ENCODE measurements around the gene ARFGAP1. TPM values are rescaled to one million over a fixed set of nuclear protein-coding genes. Genes with fewer than 3 reads are reported as not detected.

The ARFGAP1 gene
- total RNA-seq, 2 donors from 2014 or later, result 52.7 to 162 TPM

- Histone ChIP-seq H3K9me3 (no peaks in the 10 kb centered on the region), H3K4me3 (no peak overlapping the region), H3K27me3 (peaks cover 0 to 19% of the 10 kb centered on the region in 2 donors), H3K27ac (no peak overlapping the region), H3K4me1 (peaks cover 12% of the 10 kb centered on the region), H3K36me3 (replicated peaks in 1 of 2; ENCODE audit: insufficient read depth in 1 of 2, low read depth in 2 of 2) (no peaks in the 10 kb centered on the region)
- ATAC-seq (no peak), DNase-seq (no peak)
- TF ChIP-seq CTCF (IDR thresholded peaks at IDR 0.05), result no peak
- no peak for TF ChIP-seq POLR2A (IDR thresholded peaks at IDR 0.05)
- intact Hi-C loops (cut with DNase I), result no loop called here
- WGBS, 2 donors, result 76 to 81% methylated on average over 12 to 13 of the region's 13 CpGs
These were observed 15.0 kb upstream of the ARFGAP1 start for GRCh38 chr20:63257629-63258028.

- Histone ChIP-seq H3K9me3 (no peaks in the 10 kb centered on the region), H3K36me3 (replicated peaks in 1 of 2; ENCODE audit: insufficient read depth in 1 of 2, low read depth in 2 of 2) (no peaks in the 10 kb centered on the region), H3K27ac (no peak overlapping the region), H3K27me3 (peaks cover 0 to 19% of the 10 kb centered on the region in 2 donors), H3K4me3 (no peak overlapping the region), H3K4me1 (peaks cover 5% of the 10 kb centered on the region)
- no peak for TF ChIP-seq CTCF (IDR thresholded peaks at IDR 0.05)
- no peak for TF ChIP-seq POLR2A (IDR thresholded peaks at IDR 0.05)
- no peak for DNase-seq
- ATAC-seq, result no peak
- intact Hi-C loops (cut with DNase I), result no loop called here
- WGBS, 2 donors, result 38 to 43% methylated on average over 7 to 8 of the region's 8 CpGs
These were observed 13.8 kb upstream of the ARFGAP1 start for GRCh38 chr20:63258781-63259180.

GRCh38 chr20:63259734-63260460, 12.7 kb upstream of the ARFGAP1 start:
- Histone ChIP-seq H3K9me3 (no peaks in the 10 kb centered on the region), H3K4me1 (no peaks in the 10 kb centered on the region), H3K4me3 (no peak overlapping the region), H3K36me3 (replicated peaks in 1 of 2; ENCODE audit: insufficient read depth in 1 of 2, low read depth in 2 of 2) (no peaks in the 10 kb centered on the region), H3K27ac (no peak overlapping the region), H3K27me3 (peaks cover 0 to 10% of the 10 kb centered on the region in 2 donors)
- TF ChIP-seq CTCF (IDR thresholded peaks at IDR 0.05), result no peak
- TF ChIP-seq POLR2A (IDR thresholded peaks at IDR 0.05), result no peak
- 49 to 57% methylated on average over 9 to 20 of the region's 25 CpGs for WGBS, 2 donors
- ATAC-seq, result no peak
- DNase-seq, result no peak
- intact Hi-C loops (cut with DNase I), result no loop called here

- 72% methylated on average over 15 of the region's 15 CpGs; no CpG with 5 or more reads in 1 of the 2 donors for WGBS, 2 donors
- Histone ChIP-seq H3K36me3 (replicated peaks in 1 of 2; ENCODE audit: insufficient read depth in 1 of 2, low read depth in 2 of 2) (no peaks in the 10 kb centered on the region), H3K9me3 (no peaks in the 10 kb centered on the region), H3K4me1 (no peaks in the 10 kb centered on the region), H3K27ac (no peak overlapping the region), H3K27me3 (peaks cover 0 to 4% of the 10 kb centered on the region in 2 donors), H3K4me3 (no peak overlapping the region)
- DNase-seq, result no peak
- TF ChIP-seq CTCF (IDR thresholded peaks at IDR 0.05) (no peak), POLR2A (IDR thresholded peaks at IDR 0.05) (no peak)
- no peak for ATAC-seq
- intact Hi-C loops (cut with DNase I), result no loop called here
These were observed 12.1 kb upstream of the ARFGAP1 start for GRCh38 chr20:63260521-63260920.
